ENCODE data around the gene C1QTNF1. TPM values are rescaled to one million over a fixed set of nuclear protein-coding genes. Genes with fewer than 3 reads are reported as not detected.

C1QTNF1 gene
- total and polyA plus RNA-seq, 3 donors from 2014 or later: 9.1 to 22.5 (median 9.8) TPM

DNA sequence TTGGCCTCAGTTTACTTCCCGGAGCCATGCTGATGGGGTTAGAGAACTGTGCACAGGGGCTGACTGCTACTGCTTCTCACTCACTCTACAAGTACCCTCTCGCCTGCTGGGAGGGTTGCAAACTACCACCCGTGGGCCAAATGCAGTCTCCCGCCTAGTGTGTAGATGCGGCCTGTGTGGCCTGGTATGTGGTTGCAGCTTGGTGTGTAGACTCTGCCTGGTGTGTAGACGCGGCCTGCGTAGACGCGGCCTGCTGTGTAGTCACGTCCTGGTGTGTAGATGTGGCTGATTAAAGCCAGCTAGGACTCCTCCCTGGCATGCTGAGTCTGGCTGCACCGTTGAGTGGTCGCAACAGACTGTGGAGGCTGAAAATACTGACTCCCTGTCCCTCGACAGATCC, 21.7 kb upstream of the C1QTNF1 start:
- peak; percentile 11 for DNase-seq
- Histone ChIP-seq H3K36me3 (ENCODE audit: low read depth, missing control alignments) (no peaks in the 10 kb centered on the region), H3K4me1 (peaks cover 27% of the 10 kb centered on the region), H3K27ac (no peak overlapping the region), H3K27me3 (no peaks in the 10 kb centered on the region), H3K9me3 (no peaks in the 10 kb centered on the region), H3K4me3 (no peak overlapping the region)
- 93 to 94% methylated on average over 7 to 14 of the region's 14 CpGs for WGBS, 2 donors
- TF ChIP-seq, protein P1, sequence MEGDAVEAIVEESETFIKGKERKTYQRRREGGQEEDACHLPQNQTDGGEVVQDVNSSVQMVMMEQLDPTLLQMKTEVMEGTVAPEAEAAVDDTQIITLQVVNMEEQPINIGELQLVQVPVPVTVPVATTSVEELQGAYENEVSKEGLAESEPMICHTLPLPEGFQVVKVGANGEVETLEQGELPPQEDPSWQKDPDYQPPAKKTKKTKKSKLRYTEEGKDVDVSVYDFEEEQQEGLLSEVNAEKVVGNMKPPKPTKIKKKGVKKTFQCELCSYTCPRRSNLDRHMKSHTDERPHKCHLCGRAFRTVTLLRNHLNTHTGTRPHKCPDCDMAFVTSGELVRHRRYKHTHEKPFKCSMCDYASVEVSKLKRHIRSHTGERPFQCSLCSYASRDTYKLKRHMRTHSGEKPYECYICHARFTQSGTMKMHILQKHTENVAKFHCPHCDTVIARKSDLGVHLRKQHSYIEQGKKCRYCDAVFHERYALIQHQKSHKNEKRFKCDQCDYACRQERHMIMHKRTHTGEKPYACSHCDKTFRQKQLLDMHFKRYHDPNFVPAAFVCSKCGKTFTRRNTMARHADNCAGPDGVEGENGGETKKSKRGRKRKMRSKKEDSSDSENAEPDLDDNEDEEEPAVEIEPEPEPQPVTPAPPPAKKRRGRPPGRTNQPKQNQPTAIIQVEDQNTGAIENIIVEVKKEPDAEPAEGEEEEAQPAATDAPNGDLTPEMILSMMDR (IDR thresholded peaks at IDR 0.05): no peak
- TF ChIP-seq POLR2A (IDR thresholded peaks at IDR 0.05): no peak
- intact Hi-C loops (cut with DNase I; ENCODE audit: low total_unique reads): no loop called here

DNA sequence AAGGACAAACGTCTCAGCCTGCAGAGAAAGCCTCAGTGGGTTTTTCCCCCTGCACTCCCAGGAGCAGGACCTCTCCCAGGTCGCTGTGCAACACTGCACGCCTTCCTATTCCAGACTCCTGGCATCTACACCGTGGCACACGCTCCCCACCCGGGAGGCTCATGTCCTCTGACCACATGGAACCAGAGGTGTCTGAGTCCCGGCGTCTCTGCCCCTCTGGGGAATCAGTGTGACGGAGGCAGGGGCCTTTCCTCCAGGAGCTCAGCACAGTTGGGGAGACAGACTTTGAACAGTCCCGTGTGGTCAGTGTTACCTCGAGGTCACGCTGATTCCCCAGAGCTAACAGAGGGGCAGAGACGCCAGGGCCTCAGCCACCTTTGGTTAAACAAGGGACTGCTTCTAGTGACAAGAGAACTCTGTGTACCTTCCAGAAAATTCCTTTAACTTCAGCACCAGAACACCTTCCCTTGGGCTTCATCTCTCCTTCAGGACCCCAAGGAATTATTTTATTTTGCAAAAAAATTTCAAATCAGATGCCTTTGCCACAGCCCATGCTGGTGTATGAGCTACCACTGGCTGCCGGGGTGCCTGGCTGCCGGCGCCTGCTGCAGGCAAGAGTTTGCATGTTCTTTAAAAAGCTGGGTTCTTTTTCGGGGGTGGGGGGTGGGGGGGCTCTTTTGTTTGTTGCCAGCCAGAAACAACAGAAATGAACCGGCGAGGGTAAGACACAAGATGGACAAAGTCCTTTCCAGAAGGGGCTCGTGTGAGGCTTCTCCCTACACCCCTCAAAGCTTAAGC, 21.0 kb upstream of the C1QTNF1 start:
- TF ChIP-seq, protein P1 (IDR thresholded peaks at IDR 0.05): no peak
- no peak for TF ChIP-seq POLR2A (IDR thresholded peaks at IDR 0.05)
- Histone ChIP-seq H3K27me3 (no peaks in the 10 kb centered on the region), H3K4me1 (peaks cover 24% of the 10 kb centered on the region), H3K4me3 (no peak overlapping the region), H3K9me3 (no peaks in the 10 kb centered on the region), H3K27ac (no peak overlapping the region), H3K36me3 (ENCODE audit: low read depth, missing control alignments) (no peaks in the 10 kb centered on the region)
- WGBS, 2 donors: 62 to 70% methylated on average over 14 to 20 of the region's 20 CpGs
- intact Hi-C loops (cut with DNase I; ENCODE audit: low total_unique reads): no loop called here
- peak; percentile 12 for DNase-seq

DNA sequence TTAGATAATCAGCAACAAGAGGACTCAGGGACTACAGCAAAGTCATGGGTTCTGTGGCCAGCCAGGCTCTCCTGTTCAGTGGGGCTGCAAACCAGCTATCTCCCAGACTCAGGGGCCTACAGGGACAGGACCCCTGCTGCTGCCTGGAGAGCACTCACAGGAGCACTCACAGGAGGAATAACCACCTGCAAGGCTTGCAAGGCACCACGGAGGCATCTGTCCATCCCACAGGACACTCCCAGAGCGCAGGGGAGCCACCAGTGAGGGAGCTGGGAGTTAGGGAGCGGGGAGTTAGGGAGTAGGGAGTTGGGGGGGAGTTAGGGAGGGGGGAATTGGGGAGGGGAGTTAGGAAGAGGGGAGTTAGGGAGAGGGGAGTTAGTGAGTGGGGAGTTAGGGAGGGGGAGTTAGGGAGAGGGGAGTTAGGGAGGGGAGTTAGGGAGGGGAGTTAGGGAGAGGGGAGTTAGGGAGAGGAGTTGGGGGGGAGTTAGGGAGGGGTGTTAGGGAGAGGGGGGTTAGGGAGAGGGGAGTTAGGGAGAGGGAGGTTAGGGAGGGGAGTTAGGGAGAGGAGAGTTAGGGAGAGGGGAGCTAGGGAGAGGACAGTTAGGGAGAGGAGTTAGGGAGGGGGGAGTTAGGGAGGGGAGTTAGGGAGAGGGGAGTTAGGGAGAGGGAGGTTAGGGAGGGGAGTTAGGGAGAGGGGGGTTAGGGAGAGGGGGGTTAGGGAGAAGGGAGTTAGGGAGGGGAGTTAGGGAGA, 20.1 kb upstream of the C1QTNF1 start:
- peaks cover 25% of the 10 kb centered on the region for H3K4me1 ChIP-seq
- H3K27ac ChIP-seq: no peak overlapping the region
- no peaks in the 10 kb centered on the region for H3K9me3 ChIP-seq
- intact Hi-C loops (cut with DNase I; ENCODE audit: low total_unique reads): no loop called here
- no peak overlapping the region for H3K4me3 ChIP-seq
- WGBS, 2 donors: 63 to 83% methylated on average over 3 of the region's 3 CpGs
- peak; percentile 4 for DNase-seq
- H3K36me3 ChIP-seq (ENCODE audit: low read depth, missing control alignments): no peaks in the 10 kb centered on the region
- no peak for TF ChIP-seq POLR2A (IDR thresholded peaks at IDR 0.05)
- TF ChIP-seq, protein P1 (IDR thresholded peaks at IDR 0.05): no peak
- H3K27me3 ChIP-seq: no peaks in the 10 kb centered on the region

DNA sequence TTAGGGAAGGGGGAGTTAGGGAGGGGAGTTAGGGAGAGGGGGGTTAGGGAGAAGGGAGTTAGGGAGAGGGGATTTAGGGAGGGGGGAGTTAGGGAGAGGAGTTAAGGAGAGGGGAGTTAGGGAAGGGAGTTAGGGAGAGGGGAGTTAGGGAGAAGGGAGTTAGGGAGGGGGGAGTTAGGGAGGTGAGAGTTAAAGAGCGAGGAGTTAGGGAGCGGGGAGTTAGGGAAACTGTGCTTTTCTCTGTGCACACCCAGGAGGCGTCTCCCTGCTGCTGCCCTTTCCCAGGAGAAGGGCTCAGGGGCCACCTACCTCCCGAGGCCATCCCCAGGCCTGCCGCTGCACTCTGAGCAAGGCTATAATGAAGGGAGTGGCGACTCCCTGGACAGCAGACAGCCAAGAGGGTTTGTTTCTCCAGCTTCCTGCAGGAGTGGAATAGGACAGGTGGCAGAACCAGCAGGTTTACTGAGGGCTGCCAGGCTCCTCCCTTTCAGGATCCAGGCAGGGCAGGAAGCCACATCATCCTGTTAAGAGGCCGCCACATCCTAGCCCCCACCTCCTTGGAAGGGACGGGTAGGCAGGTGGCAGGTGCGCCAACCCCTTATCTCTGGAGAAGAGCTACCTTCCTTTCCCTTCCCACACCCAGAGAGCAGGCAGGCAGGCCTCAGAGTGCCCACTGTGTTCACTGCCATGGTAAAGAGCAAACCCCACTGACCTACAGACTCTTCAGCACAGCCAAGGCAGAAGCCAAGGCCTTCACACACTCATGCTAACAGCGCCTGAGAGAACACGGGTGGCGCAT, 18.7 kb upstream of the C1QTNF1 start:
- TF ChIP-seq POLR2A (IDR thresholded peaks at IDR 0.05): no peak
- TF ChIP-seq, protein P1 (IDR thresholded peaks at IDR 0.05): no peak
- 67 to 71% methylated on average over 9 to 12 of the region's 12 CpGs for WGBS, 2 donors
- Histone ChIP-seq H3K36me3 (ENCODE audit: low read depth, missing control alignments) (no peaks in the 10 kb centered on the region), H3K27ac (no peak overlapping the region), H3K9me3 (no peaks in the 10 kb centered on the region), H3K27me3 (no peaks in the 10 kb centered on the region), H3K4me3 (no peak overlapping the region), H3K4me1 (peaks cover 27% of the 10 kb centered on the region)
- intact Hi-C loops (cut with DNase I; ENCODE audit: low total_unique reads): no loop called here
- DNase-seq: peak; percentile 15

Measured in testis (tissue), 3 donors.